Stomach (tissue), 9 donors: ENCODE results near the gene GNPDA1. TPM values are rescaled to one million over a fixed set of nuclear protein-coding genes. Genes with fewer than 3 reads are reported as not detected.

Source experiments
- DNase-seq, 2 donors: peaks; one replicate each; pipeline versions ENCODE4 v3.0.0 to v3.0.0-alpha.2; 2013 to 2019
- H3K27ac ChIP-seq, 5 donors: fragments of 200-600 bp in 4 of 5; sonication (generic) in 4 of 5; one replicate each; pipeline ENCODE4 v1.5.1; 2013 to 2019; ENCODE audit warnings: mild to moderate bottlenecking in 1 of 5, moderate library complexity in 1 of 5
- H3K27me3 ChIP-seq, 3 donors: fragments of 200-600 bp; sonication (generic); one replicate each; pipeline ENCODE4 v1.5.1; 2017 to 2019; ENCODE audit warnings: mixed run types in 1 of 3
- H3K36me3 ChIP-seq, 4 donors: fragments of 200-600 bp; sonication (generic); 1 replicate in 3 of 4; 2 replicates in 1 of 4; pipeline ENCODE4 v1.5.1; 2016 to 2019
- H3K4me1 ChIP-seq, 4 donors: fragments of 200-600 bp; sonication (generic); one replicate each; pipeline ENCODE4 v1.5.1; 2016 to 2019
- H3K4me3 ChIP-seq, 4 donors: fragments of 200-600 bp; sonication (generic) in 3 of 4; one replicate each; pipeline ENCODE4 v1.5.1; 2016 to 2019; ENCODE audit warnings: mild to moderate bottlenecking in 1 of 4
- H3K9me3 ChIP-seq, 4 donors: fragments of 200-600 bp; sonication (generic); one replicate each; pipeline ENCODE4 v1.5.1; 2016 to 2019
- EP300 ChIP-seq: sonication (generic); formaldehyde crosslinking; IDR thresholded peaks from one replicate; pipeline ENCODE4 v1.6.1; 2017; ENCODE audit warnings: antibody characterized with exemption
- POLR2A ChIP-seq, 4 donors: fragments of 450-650 bp; IDR thresholded peaks; one replicate each; pipeline ENCODE4 v1.6.1; 2016; ENCODE audit warnings: antibody characterized with exemption in 4 of 4, control low read depth in 2 of 4, mild to moderate bottlenecking in 1 of 4, moderate library complexity in 1 of 4
- POLR2AphosphoS5 ChIP-seq, 3 donors: sonication (generic); formaldehyde crosslinking; IDR thresholded peaks; one replicate each; pipeline ENCODE4 v1.6.1; 2016; ENCODE audit warnings: antibody characterized with exemption in 3 of 3
- WGBS, 5 donors: extraction: QIAGEN DNeasy Blood & Tissue Kit in 3 of 5; methylation state at CpG; one replicate each; pipeline versions ENCODE4 v1.1.5 to v1.1.7; 2013 to 2018; 5-methylcytosine and 5-hydroxymethylcytosine counted together
- intact Hi-C: fragments of 100-400 bp; cut with DNase I; formaldehyde crosslinking; loops from one replicate; pipeline ENCODE4 v1.15.1; 2023; ENCODE audit warnings: low total_unique reads
- polyA plus RNA-seq, 3 donors: library from polyadenylated mRNA; stranded (reverse); fragments of 200-250 nt; gene quantifications; one replicate each; pipeline ENCODE4 v1.2.3, GENCODE V29; 2013
- total RNA-seq, 5 donors: library from RNA; depleted of rRNA; stranded (reverse); fragments of >200 nt; gene quantifications; one replicate each; pipeline versions ENCODE4 v1.1.0 to v1.2.3, GENCODE V29; 2014 to 2016
- TF ChIP-seq, protein P1 (sequence below), 7 experiments: fragments of 450-650 bp in 4 of 7; fragments of 200-600 bp in 3 of 7; sonication (generic) in 3 of 7; IDR thresholded peaks; one replicate each; pipeline ENCODE4 v1.5.1; 2016 to 2019; ENCODE audit warnings: antibody characterized with exemption in 7 of 7, control low read depth in 2 of 7, mild to moderate bottlenecking in 1 of 7
- donor health status: healthy with polysubstance abuse.
- donor health status: Bipolar disorder and iron deficiency.
- donor health status: healthy.

The GNPDA1 gene
- total and polyA plus RNA-seq, 8 donors: 2.7 to 18.9 (median 11.1) TPM

DNA sequence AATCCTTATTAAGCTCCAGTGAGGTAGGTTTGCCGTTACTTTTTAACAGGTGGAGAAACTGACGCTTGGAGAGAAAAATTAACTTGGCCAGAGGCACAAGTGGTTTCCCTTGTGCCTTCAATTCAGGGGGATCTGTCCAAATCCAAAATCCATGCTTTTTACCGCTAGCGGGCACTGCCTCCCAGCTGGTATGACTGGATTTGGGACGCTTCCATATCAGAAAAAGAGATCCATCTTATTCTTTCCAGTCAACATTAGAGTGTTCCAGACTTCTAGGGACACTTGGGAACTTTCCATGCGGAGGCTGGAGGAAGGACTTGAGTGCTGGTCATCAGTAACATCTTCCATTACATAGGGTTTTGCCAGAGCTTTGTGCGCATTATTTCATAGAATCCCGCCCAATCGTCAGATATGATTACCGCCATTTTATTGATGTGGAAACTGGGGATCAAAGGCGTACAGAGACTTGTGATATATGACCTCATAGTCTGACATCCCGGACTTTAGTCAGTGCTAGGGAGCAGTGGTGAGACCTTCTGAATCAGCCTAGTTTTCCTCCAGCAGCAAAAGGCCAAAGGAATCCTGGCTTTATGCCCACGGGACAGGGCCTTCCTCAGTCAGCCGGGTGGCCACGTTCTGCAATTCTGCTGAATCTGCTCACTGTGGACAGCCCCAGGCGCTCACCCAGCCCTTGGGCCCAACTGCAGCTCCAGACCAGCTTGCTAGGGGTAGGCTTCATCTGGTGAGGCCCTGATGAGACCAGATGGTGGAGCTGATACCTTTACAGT, 1.1 kb upstream of the GNPDA1 start:
- Histone ChIP-seq H3K27me3 (no peaks in the 10 kb centered on the region), H3K4me3 (peak overlapping the region in 1 of 4 donors; percentile 73), H3K4me1 (peaks cover 12 to 47% (median 25%) of the 10 kb centered on the region in 4 donors), H3K27ac (peak overlapping the region in 4 of 5 donors; percentile 87 to 92 (median 91)), H3K9me3 (no peaks in the 10 kb centered on the region), H3K36me3 (peaks cover 0 to 8% (median 2%) of the 10 kb centered on the region in 4 donors)
- DNase-seq: peak in 1 of 2 donors; percentile 37
- 77 to 87% (median 82%) methylated on average over 16 of the region's 16 CpGs for WGBS, 5 donors
- intact Hi-C loops: loop anchor here (10.0 kb wide), 1 partner anchor 131 kb away; no protein-coding TSS in a partner anchor
- no peak for TF ChIP-seq EP300
- TF ChIP-seq, protein P1, sequence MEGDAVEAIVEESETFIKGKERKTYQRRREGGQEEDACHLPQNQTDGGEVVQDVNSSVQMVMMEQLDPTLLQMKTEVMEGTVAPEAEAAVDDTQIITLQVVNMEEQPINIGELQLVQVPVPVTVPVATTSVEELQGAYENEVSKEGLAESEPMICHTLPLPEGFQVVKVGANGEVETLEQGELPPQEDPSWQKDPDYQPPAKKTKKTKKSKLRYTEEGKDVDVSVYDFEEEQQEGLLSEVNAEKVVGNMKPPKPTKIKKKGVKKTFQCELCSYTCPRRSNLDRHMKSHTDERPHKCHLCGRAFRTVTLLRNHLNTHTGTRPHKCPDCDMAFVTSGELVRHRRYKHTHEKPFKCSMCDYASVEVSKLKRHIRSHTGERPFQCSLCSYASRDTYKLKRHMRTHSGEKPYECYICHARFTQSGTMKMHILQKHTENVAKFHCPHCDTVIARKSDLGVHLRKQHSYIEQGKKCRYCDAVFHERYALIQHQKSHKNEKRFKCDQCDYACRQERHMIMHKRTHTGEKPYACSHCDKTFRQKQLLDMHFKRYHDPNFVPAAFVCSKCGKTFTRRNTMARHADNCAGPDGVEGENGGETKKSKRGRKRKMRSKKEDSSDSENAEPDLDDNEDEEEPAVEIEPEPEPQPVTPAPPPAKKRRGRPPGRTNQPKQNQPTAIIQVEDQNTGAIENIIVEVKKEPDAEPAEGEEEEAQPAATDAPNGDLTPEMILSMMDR (IDR thresholded peaks at IDR 0.05): no peak
- peak in 1 of 3 donors; percentile 4 for TF ChIP-seq POLR2AphosphoS5 (IDR thresholded peaks at IDR 0.05)
- TF ChIP-seq POLR2A (IDR thresholded peaks at IDR 0.05): no peak

DNA sequence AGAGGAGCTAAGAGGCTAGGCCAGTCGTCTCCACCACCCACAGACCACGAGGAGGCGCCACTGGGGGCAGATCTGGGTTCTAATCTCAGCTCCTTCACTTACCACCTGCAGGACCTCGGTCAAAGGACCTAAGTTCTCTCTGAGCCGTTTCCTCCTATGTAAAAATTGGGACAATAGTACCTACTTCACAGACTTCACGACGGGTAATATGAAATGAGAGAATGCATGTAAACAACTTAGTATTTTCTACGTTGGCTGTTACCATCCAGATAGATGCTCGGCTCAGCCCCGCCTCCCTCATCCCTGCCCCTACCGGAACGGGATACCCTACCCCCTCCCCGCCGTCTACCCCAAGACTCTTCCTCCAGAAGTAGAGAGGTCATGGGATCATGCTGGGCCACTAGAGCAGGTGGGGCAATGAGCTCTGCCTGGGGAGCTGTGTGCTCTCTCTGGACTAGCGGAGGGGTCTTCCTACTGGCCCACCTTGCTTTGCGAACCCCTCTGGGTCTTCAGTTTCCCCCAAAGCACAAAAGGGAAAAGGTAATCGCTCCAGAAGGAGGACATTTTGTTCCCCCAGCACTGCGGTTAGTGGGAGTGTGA, 541 bp downstream of the GNPDA1 start:
- Histone ChIP-seq H3K9me3 (no peaks in the 10 kb centered on the region), H3K36me3 (peaks cover 0 to 17% (median 14%) of the 10 kb centered on the region in 4 donors), H3K27me3 (no peaks in the 10 kb centered on the region), H3K4me1 (peaks cover 12 to 47% (median 25%) of the 10 kb centered on the region in 4 donors), H3K4me3 (peak overlapping the region; percentile 69 to 79 (median 72)), H3K27ac (peak overlapping the region; percentile 59 to 92 (median 90))
- 8 to 12% (median 10%) methylated on average over 18 of the region's 18 CpGs for WGBS, 5 donors
- intact Hi-C loops: loop anchor here (10.0 kb wide), 1 partner anchor 133 kb away; no protein-coding TSS in a partner anchor
- DNase-seq: peak; percentile 43 to 58
- no peak for TF ChIP-seq EP300
- no peak for TF ChIP-seq POLR2A (IDR thresholded peaks at IDR 0.05)
- TF ChIP-seq, protein P1 (IDR thresholded peaks at IDR 0.05): peak in 3 of 7 experiments; percentile 4 to 25 (median 12)
- no peak for TF ChIP-seq POLR2AphosphoS5 (IDR thresholded peaks at IDR 0.05)

DNA sequence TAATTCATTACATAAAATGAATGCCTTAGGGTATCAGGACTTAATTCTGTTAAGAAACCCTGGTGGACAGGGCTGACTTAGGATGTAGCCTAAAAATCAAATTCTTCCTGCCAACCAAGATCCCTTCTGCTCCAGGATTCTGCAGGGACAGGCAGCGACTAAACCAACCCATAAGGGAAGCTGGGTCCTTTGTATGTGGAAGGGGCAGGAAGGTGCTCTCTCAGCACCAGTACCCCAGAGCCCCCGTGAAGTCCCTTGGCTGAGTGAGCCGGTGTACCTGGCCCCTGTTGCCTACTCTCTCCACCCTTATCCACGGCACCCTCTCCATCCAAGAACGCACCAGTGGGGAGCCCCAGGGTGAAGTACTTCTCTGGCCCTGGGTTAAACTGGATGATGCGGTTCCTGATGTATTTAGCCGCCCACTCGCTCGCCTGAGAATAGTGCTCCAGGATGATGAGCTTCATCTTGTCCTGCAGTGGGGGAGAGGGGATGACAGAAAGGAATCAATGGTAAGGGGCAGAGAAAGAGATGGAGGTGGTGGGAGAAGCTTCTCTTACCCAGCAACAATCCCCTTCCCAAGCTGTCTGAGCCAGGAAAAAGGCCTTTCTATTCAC, 1.1 kb downstream of the GNPDA1 start:
- Histone ChIP-seq H3K4me3 (peak overlapping the region; percentile 69 to 79 (median 72)), H3K27ac (peak overlapping the region in 3 of 5 donors; percentile 87 to 92 (median 92)), H3K27me3 (no peaks in the 10 kb centered on the region), H3K4me1 (peaks cover 12 to 47% (median 25%) of the 10 kb centered on the region in 4 donors), H3K36me3 (peaks cover 0 to 23% (median 15%) of the 10 kb centered on the region in 4 donors), H3K9me3 (no peaks in the 10 kb centered on the region)
- intact Hi-C loops: loop anchor here (10.0 kb wide), 1 partner anchor 133 kb away; no protein-coding TSS in a partner anchor
- 92 to 95% (median 94%) methylated on average over 9 of the region's 9 CpGs for WGBS, 5 donors
- DNase-seq: no peak
- TF ChIP-seq EP300: no peak
- TF ChIP-seq, protein P1 (IDR thresholded peaks at IDR 0.05): no peak
- TF ChIP-seq POLR2A (IDR thresholded peaks at IDR 0.05): no peak
- no peak for TF ChIP-seq POLR2AphosphoS5 (IDR thresholded peaks at IDR 0.05)

DNA sequence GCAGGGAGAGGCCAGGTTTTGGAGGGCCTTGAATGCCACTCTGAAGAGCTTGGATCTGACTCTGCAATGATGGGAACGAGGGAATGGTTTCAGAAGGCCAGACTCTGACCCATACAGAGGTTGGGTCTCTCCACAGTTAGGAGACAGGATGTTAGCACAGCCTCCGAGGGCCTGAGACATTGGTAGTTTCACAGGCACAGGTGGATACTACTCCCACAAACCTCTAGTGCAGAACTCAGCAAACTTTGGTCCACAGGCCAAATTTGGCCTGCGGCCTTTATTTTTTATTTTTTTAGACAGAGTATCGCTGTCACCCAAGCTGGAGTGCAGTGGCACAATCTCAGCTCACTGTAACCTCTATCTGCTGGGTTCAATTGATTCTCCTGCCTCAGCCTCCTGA, 2.9 kb downstream of the GNPDA1 start:
- WGBS, 5 donors: 90 to 96% (median 93%) methylated on average over 3 to 4 of the region's 4 CpGs
- H3K9me3 ChIP-seq: no peaks in the 10 kb centered on the region
- no peak for TF ChIP-seq POLR2A (IDR thresholded peaks at IDR 0.05)
- TF ChIP-seq POLR2AphosphoS5 (IDR thresholded peaks at IDR 0.05): no peak
- no peak for TF ChIP-seq EP300
- TF ChIP-seq, protein P1 (IDR thresholded peaks at IDR 0.05): no peak
- intact Hi-C loops: loop anchor here (10.0 kb wide), 1 partner anchor 135 kb away; no protein-coding TSS in a partner anchor
- no peak overlapping the region for H3K4me3 ChIP-seq
- peaks cover 5 to 40% (median 31%) of the 10 kb centered on the region in 4 donors for H3K36me3 ChIP-seq
- no peak for DNase-seq
- no peak overlapping the region for H3K27ac ChIP-seq
- no peaks in the 10 kb centered on the region for H3K27me3 ChIP-seq
- H3K4me1 ChIP-seq: peaks cover 7 to 31% (median 24%) of the 10 kb centered on the region in 4 donors
